GM13977 (cell line): Measurements from ENCODE around the gene HOXD9.

Source experiments
- DNase-seq: peaks from one replicate; pipeline ENCODE4 v3.0.0; 2012; ENCODE audit warnings: low spot score
- CTCF ChIP-seq: IDR thresholded peaks from 2 replicates; pipeline ENCODE4 v1.5.1; 2012; ENCODE audit warnings: mild to moderate bottlenecking, control low read depth; ENCODE audit not compliant: insufficient read depth; ENCODE audit errors: extremely low read depth, missing control alignments
- in situ Hi-C: fragments of 300-500 bp; cut with MboI; formaldehyde crosslinking; loops from one replicate; pipeline ENCODE4 v1.12.0; 2022; ENCODE audit warnings: low sequenced_read_pairs, low pct_unique_long_range_greater_than_20kb, mixed read lengths, inconsistent platforms; ENCODE audit not compliant: unreplicated experiment

The HOXD9 gene

GRCh38 chr2:176154576-176155252 is 32.2 kb downstream of the HOXD9 start:
- TF ChIP-seq CTCF: no peak
- in situ Hi-C loops: no loop called here
- no peak for DNase-seq

- TF ChIP-seq CTCF: no peak
- no peak for DNase-seq
- in situ Hi-C loops: no loop called here
Observed at GRCh38 chr2:176155356-176156044, 33.0 kb downstream of the HOXD9 start.

- in situ Hi-C loops: no loop called here
Observed at GRCh38 chr2:176156301-176156806, 33.8 kb downstream of the HOXD9 start.

GRCh38 chr2:176156807-176157498 is 34.4 kb downstream of the HOXD9 start, which contains the start of gene HOXD3:
TSS of gene HOXD3 (plus strand) at chr2:176157307. CDS start at chr2:176169115, 11,808 bp downstream.
- in situ Hi-C loops: no loop called here
- no peak for DNase-seq
- TF ChIP-seq CTCF: no peak

More at GRCh38 chr2:176156301-176156806, 33.8 kb downstream of the HOXD9 start:
- DNase-seq: no peak
- no peak for TF ChIP-seq CTCF

- no peak for DNase-seq
- TF ChIP-seq CTCF: no peak
- in situ Hi-C loops: no loop called here
Observed at GRCh38 chr2:176157499-176158185, 35.1 kb downstream of the HOXD9 start.

- in situ Hi-C loops: no loop called here
- DNase-seq: no peak
- TF ChIP-seq CTCF: no peak
Observed at GRCh38 chr2:176158186-176158591, 35.7 kb downstream of the HOXD9 start.
